HepG2 (cell line): ENCODE results near the gene SLC25A28. TPM values are rescaled to one million over a fixed set of nuclear protein-coding genes. Genes with fewer than 3 reads are reported as not detected.

Experiments used
- CCDC6 ChIP-seq: sonication (generic); formaldehyde crosslinking; IDR thresholded peaks from 2 replicates; pipeline ENCODE4 v1.8.1; 2022; ENCODE audit warnings: mild to moderate bottlenecking, missing genetic modification reagents, moderate library complexity
- IKZF4 ChIP-seq: sonication (generic); formaldehyde crosslinking; IDR thresholded peaks from 2 replicates; pipeline ENCODE4 v1.5.1; 2020; ENCODE audit warnings: borderline replicate concordance, mild to moderate bottlenecking, low read depth, missing genetic modification reagents; ENCODE audit errors: not compliant biosample characterization
- JDP2 ChIP-seq: sonication (generic); formaldehyde crosslinking; IDR thresholded peaks from 2 replicates; pipeline ENCODE4 v1.8.1; 2022; ENCODE audit warnings: missing genetic modification reagents, borderline replicate concordance
- MIER2 ChIP-seq: IDR thresholded peaks from 2 replicates; pipeline ENCODE4 v1.6.1; 2016; ENCODE audit warnings: missing biosample characterization, missing genetic modification reagents
- NFE2L1 ChIP-seq: sonication (generic); formaldehyde crosslinking; IDR thresholded peaks from 2 replicates; pipeline ENCODE4 v1.4.0; 2020; ENCODE audit warnings: missing genetic modification reagents, mild to moderate bottlenecking, borderline replicate concordance
- NONO ChIP-seq, 2 experiments: fragments of 450-650 bp in 1 of 2; sonication (generic) in 1 of 2; formaldehyde crosslinking in 1 of 2; IDR thresholded peaks in 1 of 2; conservative IDR thresholded peaks in 1 of 2; 2 replicates each; pipeline versions ENCODE4 v1.6.1 to v1.8.0; 2017 to 2022; ENCODE audit warnings: mild to moderate bottlenecking in 1 of 2, missing genetic modification reagents in 1 of 2, moderate library complexity in 1 of 2
- PHF20 ChIP-seq: sonication (generic); formaldehyde crosslinking; IDR thresholded peaks from 2 replicates; pipeline ENCODE4 v1.5.0; 2020; ENCODE audit warnings: mild to moderate bottlenecking, missing genetic modification reagents
- PPARG ChIP-seq: conservative IDR thresholded peaks from 2 replicates; pipeline ENCODE4 v1.6.1; 2016; ENCODE audit warnings: missing biosample characterization, missing genetic modification reagents
- SNAPC2 ChIP-seq: sonication (generic); formaldehyde crosslinking; IDR thresholded peaks from 2 replicates; pipeline ENCODE4 v1.8.1; 2022; ENCODE audit warnings: mild to moderate bottlenecking, missing genetic modification reagents
- WIZ ChIP-seq: sonication (generic); formaldehyde crosslinking; IDR thresholded peaks from 2 replicates; pipeline ENCODE4 v1.5.1; 2020; ENCODE audit warnings: mild to moderate bottlenecking, missing genetic modification reagents
- YEATS4 ChIP-seq: sonication (generic); formaldehyde crosslinking; IDR thresholded peaks from 2 replicates; pipeline ENCODE4 v1.4.0; 2020; ENCODE audit warnings: missing genetic modification reagents, borderline replicate concordance
- ZBTB4 ChIP-seq: sonication (generic); formaldehyde crosslinking; IDR thresholded peaks from 2 replicates; pipeline ENCODE4 v1.4.0; 2020; ENCODE audit warnings: missing genetic modification reagents, mild to moderate bottlenecking, borderline replicate concordance
- polyA plus RNA-seq, 8 experiments: library from polyadenylated mRNA; depleted of rRNA in 3 of 8; stranded (reverse) in 7 of 8; unstranded in 1 of 8; fragments of >200 nt; fragmentation: Illumina TruSeq in 4 of 8; extraction: Trizol in 4 of 8; gene quantifications; 2 replicates each; pipeline versions ENCODE4 v1.2.1 to v1.2.3, GENCODE V29; 2011 to 2016; ENCODE audit warnings: low read depth in 4 of 8, missing spikeins in 1 of 8, mixed read lengths in 1 of 8; ENCODE audit not compliant: insufficient read depth in 1 of 8
- total RNA-seq, 5 experiments: library from RNA; depleted of rRNA; stranded (reverse); fragments of >200 nt; fragmentation: Illumina TruSeq; extraction: Trizol; gene quantifications; 2 replicates each; pipeline ENCODE4 v1.2.3, GENCODE V29; 2016; ENCODE audit warnings: low read depth in 1 of 5
- TF ChIP-seq, protein P1 (sequence below): sonication (generic); formaldehyde crosslinking; IDR thresholded peaks from 2 replicates; pipeline ENCODE4 v1.8.0; 2022; ENCODE audit warnings: mild to moderate bottlenecking, missing genetic modification reagents, borderline replicate concordance
- TF ChIP-seq, protein P2 (sequence below): sonication (generic); formaldehyde crosslinking; IDR thresholded peaks from 2 replicates; pipeline ENCODE4 v1.4.0; 2020; ENCODE audit warnings: mild to moderate bottlenecking, missing genetic modification reagents

The SLC25A28 gene
- total and polyA plus RNA-seq, 2 of the 13 experiments (the other 11 are each of a cell fraction or from before 2014, with no cell fraction given): 15.2 to 41.0 TPM

- TF ChIP-seq, protein P1, sequence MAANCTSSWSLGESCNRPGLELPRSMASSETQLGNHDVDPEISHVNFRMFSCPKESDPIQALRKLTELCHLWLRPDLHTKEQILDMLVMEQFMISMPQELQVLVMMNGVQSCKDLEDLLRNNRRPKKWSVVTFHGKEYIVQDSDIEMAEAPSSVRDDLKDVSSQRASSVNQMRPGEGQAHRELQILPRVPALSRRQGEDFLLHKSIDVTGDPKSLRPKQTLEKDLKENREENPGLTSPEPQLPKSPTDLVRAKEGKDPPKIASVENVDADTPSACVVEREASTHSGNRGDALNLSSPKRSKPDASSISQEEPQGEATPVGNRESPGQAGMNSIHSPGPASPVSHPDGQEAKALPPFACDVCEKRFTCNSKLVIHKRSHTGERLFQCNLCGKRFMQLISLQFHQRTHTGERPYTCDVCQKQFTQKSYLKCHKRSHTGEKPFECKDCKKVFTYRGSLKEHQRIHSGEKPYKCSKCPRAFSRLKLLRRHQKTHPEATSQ (CRISPR knock-in tag): 0 out of 2 replicates have a peak, but pooled peaks have one; percentile 57
- 0 out of 2 replicates have a peak, but pooled peaks have one; percentile 62 for TF ChIP-seq WIZ (CRISPR knock-in tag)
- TF ChIP-seq SNAPC2 (CRISPR knock-in tag): no peak
- no peak for TF ChIP-seq PPARG (CRISPR knock-in tag)
- 0 out of 2 replicates have a peak, but pooled peaks have one; percentile 35 for TF ChIP-seq ZBTB4 (CRISPR knock-in tag)
- TF ChIP-seq NONO (IDR thresholded peaks at IDR 0.05): no peak
- TF ChIP-seq NONO (CRISPR knock-in tag; conservative IDR thresholded peaks at IDR 0.05): 0 out of 2 replicates have a peak, but pooled peaks have one; percentile 39
- 0 out of 2 replicates have a peak, but pooled peaks have one; percentile 5 for TF ChIP-seq NFE2L1 (CRISPR knock-in tag)
- TF ChIP-seq JDP2 (CRISPR knock-in tag): no peak
- peak; percentile 68; the same call in 1 of the 2 replicates for TF ChIP-seq CCDC6
- TF ChIP-seq, protein P2, sequence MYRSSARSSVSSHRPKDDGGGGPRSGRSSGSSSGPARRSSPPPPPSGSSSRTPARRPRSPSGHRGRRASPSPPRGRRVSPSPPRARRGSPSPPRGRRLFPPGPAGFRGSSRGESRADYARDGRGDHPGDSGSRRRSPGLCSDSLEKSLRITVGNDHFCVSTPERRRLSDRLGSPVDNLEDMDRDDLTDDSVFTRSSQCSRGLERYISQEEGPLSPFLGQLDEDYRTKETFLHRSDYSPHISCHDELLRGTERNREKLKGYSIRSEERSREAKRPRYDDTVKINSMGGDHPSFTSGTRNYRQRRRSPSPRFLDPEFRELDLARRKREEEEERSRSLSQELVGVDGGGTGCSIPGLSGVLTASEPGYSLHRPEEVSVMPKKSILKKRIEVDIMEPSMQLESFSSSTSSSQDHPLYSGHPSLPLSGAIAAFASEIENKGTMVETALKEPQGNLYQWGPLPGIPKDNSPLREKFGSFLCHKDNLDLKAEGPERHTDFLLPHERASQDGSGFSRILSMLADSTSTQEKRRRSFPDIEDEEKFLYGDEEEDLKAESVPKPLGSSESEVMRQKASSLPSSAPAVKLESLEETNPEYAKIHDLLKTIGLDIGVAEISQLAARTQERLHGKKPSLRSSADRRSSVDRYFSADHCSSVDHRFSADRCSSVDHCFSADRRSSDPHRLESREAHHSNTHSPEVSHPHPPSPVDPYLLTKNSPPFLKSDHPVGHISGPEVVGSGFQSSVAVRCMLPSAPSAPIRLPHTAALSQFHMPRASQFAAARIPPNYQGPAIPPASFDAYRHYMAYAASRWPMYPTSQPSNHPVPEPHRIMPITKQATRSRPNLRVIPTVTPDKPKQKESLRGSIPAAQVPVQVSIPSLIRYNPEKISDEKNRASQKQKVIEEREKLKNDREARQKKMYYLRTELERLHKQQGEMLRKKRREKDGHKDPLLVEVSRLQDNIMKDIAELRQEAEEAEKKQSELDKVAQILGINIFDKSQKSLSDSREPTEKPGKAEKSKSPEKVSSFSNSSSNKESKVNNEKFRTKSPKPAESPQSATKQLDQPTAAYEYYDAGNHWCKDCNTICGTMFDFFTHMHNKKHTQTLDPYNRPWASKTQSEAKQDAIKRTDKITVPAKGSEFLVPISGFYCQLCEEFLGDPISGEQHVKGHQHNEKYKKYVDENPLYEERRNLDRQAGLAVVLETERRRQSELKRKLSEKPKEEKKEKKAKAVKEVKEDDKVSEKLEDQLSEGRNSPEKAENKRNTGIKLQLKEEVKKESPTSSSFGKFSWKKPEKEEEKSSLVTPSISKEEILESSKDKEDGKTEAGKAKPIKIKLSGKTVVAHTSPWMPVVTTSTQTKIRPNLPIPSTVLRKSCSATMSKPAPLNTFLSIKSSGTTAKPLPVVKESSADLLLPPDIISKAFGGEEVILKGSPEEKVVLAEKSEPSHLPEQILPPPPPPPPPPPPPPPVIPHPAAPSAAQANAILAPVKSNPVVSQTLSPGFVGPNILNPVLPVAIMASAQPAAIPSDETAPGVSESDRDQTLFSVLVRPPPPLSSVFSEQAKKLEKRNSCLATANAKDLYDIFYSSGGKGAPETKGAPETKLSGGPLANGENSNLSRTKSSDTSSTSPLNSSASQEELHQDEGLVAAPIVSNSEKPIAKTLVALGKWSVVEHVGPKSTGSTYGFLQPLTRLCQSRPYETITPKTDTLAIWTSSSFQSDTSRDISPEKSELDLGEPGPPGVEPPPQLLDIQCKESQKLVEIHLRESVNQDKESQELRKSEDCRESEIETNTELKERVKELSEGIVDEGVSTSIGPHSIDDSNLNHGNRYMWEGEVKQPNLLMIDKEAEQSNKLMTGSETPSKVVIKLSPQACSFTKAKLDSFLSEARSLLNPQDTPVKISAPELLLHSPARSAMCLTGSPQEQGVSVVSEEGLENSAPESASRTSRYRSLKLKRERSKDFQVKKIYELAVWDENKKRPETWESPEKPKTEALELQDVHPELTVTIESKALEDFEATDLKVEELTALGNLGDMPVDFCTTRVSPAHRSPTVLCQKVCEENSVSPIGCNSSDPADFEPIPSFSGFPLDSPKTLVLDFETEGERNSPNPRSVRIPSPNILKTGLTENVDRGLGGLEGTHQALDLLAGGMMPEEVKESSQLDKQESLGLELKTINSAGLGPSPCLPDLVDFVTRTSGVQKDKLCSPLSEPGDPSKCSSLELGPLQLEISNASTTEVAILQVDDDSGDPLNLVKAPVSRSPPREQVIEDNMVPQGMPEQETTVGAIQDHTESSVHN (CRISPR knock-in tag): 0 out of 2 replicates have a peak, but pooled peaks have one; percentile 26
- TF ChIP-seq MIER2: no peak
- TF ChIP-seq YEATS4: peak; percentile 53; the same call in 1 of the 2 replicates
- TF ChIP-seq PHF20 (CRISPR knock-in tag): peak; percentile 55
- no peak for TF ChIP-seq IKZF4 (CRISPR knock-in tag)
Measured at GRCh38 chr10:99659031-99659867, 39.0 kb upstream of the SLC25A28 start, which contains the start of gene ENTPD7 (continued).
